GM19468 (cell line): Measurements from ENCODE around the gene RLF.
A peak's percentile ranks its signal among the peaks of the same experiment; 100 is the strongest.
"Not testable (repeated sequence)": the region's sequence is repeated elsewhere in the genome, so short reads cannot be mapped to it uniquely, and the experiment has no call there.

Experiments used
- ATAC-seq: cut with Tn5 transposase; IDR thresholded peaks from one replicate; pipeline ENCODE4 v1.9.1; 2021; ENCODE audit warnings: mild to moderate bottlenecking, moderate library complexity, moderate number of reproducible peaks; ENCODE audit not compliant: unreplicated experiment; ENCODE audit errors: extremely low read depth

RLF gene

GRCh38 chr1:40161888-40162397 lies 756 bp downstream of the RLF start:
- peak; percentile 14 for ATAC-seq

GRCh38 chr1:40162753-40163441 lies 1.7 kb downstream of the RLF start:
- ATAC-seq: no peak

DNA sequence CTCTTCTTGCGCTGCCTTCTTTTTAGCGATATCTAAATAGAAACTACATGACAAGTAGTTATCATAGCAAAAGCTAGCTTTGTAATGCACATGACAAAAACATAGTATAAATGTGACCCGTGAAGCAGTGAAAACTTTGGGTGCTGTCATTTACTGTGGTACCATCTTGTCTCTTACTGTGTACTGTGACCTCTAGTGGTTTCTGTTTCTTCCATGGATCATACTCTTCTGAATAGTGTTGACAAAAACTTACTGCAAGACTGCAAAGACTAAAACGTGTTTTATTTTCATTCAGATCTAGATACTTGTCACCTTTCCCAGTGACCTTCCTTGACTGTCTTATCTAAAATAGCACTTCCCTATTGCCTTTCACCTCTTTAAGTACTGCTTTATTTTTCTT lies 6.1 kb downstream of the RLF start:
- ATAC-seq: no peak

DNA sequence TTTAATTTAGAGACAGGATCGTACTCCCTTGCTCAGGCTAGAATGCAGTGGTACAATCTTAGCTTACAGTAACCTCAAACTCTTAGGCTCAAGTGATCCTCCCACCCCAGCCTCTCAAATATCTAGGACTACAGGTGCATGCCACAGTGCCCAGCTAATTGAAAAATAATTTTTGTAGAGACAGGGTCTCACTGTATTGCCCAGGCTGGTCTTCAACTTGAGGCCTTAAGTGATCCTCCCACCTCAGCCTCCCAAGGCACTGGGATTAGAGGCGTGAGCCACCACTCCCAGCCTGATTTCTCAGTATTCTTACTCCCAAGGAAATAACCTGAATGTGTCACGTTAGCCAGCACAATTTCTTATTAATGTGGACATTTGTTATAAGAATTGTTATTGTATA lies 9.8 kb downstream of the RLF start:
- no peak for ATAC-seq

- ATAC-seq: no peak
These were observed 13.6 kb downstream of the RLF start for GRCh38 chr1:40174788-40175187.

DNA sequence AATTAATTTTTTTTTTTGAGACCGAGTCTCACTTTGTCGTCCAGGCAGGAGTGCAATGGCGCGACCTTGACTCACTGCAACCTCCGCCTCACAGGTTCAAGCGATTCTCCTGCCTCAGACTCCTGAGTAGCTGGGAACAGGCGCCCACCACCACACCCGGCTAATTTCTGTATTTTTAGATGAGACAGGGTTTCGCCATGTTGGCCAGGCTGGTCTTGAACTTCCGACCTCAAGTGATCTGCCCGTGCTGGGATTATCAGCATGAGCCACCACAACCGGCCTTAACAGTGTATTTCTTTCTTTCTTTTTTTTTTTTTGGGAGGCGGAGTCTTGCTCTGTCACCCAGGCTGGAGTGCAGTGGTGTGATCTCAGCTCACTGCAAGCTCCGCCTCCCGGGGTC lies 15.8 kb downstream of the RLF start:
- not testable (repeated sequence) for ATAC-seq

DNA sequence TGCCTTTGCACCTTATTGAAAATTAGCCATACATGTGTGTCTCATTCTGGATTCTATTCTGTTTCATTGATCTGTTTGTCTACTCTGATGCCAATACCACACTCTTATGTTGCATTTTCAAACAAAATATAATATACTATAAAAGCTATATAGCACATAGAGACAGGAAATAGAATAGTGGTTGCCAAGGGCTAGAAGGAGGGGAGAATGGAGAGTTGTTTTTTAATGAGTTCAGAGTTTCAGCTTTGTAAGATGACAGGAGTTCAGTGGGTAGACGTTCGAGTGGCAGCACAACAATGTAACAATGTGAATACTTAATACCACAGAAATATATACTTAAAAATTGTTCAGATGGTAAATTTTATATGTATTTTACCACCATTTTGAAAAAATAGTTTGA lies 17.0 kb downstream of the RLF start:
- ATAC-seq: no peak

DNA sequence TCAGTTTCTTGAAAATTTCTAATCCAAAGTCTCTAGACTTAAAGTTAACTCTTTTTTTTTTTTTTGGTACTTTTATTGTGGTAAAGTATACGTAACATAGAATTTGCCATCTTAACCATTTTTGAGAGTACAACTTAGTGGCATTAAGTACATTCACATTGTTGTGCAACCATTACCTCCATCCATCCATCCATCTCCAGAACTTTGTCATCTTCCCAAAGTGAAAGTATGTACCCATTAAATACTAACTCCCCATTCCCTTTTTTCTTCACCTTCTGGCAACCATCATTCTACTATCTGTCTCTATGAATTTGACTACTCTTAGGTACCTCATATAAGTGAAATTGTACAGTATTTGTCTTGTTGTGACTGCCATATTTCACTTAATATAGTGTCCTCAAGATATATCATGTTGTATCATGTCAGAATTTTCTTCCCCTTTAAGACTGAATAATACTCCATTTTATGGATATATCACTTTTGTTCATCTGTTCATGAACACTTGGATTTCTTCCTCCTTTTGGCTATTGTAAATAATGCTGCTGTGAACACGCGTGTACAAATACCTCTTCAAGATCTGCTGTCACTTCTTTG lies 18.4 kb downstream of the RLF start:
- ATAC-seq: no peak

GRCh38 chr1:40183055-40183710 lies 22.0 kb downstream of the RLF start:
- no peak for ATAC-seq

- no peak for ATAC-seq
These were observed 23.0 kb downstream of the RLF start for GRCh38 chr1:40184193-40184592.

- ATAC-seq: peak; percentile 89
These were observed 25.0 kb downstream of the RLF start for GRCh38 chr1:40185951-40186864.

DNA sequence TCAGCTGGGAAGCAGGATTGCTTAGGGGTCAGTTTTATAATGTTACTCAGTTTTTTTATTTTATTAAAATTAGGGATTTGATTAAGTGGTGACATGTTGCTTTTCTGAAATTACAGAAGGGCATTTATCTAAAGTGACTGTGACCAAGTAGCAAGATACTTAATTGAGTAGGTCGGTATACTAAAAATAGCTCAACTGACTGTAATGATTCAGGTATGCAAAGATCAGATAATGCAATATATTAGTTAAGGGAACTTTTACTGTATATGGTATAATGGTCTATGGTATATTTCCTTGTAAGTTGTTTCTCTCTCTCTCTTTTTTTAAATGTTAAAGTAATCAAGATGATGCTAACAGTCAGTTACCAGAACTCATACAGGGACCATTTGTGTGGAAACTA lies 26.2 kb downstream of the RLF start:
- ATAC-seq: no peak

GRCh38 chr1:40194639-40195038 lies 33.5 kb downstream of the RLF start:
- ATAC-seq: not testable (repeated sequence)

DNA sequence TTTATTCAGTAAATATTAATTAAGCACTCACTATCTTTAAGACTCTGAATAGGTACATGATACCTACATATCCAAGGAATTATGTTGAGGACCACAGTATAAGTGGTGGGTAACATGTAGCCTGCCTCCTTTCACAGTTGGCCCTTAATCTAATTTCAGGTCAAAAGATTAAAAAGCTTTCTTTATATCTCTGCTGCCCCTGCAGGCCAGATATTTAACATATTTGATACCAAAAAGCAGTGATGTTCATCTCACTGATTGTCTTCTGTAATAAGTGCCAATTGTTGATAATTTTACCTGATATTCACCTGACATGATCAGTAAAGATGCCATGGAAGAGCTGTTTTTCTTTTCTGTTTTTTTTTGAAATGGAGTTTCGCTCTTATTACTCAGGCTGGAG lies 36.5 kb downstream of the RLF start:
- no peak for ATAC-seq

DNA sequence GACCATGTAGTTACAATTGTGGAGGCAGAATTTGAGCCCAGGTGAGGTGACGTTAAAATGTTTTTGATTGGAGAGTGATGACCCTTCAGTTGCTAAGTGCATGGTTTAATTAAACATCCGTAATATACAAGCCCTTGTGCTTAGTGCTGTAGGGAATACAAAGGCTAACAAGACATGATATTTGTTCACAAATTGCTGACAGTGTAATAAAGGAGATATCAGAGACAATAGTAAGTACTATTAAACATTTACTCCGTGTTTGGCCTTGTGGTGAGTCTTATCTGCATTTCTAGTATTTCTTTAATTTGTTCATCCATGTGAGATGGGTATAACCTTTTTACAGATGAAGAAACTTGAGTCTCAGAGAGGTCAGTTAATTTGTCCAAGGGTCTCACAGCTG lies 37.9 kb downstream of the RLF start:
- no peak for ATAC-seq

- ATAC-seq: no peak
These were observed 43.7 kb downstream of the RLF start for GRCh38 chr1:40204856-40205255.

DNA sequence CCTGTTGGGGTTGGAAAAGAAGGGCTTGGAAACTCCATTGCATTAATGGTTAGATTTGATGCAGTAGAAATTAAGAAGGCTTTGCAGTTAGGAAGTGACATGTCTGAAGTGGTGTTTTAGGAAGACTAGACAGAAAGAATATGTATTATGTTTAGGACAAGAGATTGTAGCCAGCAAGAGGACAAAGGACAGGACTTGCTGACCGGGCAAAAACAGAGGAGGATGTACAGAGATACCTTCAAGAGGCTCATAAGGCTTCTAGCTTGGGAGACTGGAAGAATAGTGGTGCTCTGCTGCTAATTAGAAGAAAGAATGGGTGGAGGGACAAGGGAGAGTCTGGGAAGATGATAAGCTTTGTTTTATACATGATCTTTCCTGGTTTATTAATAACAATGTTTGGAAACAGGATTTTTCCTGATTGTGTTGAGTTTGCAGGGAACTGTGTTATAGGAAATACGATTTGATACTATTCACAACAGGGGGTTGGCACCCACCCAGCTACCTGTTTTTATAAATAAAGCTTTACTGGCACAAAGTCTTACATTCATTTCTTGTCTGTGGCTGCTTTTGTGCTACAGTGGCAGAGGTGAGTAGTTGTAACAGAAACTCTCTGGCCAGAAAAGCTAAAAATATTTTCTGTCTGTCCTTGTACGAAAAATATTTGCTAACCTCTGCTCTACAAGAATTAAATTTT lies 49.5 kb downstream of the RLF start:
- ATAC-seq: no peak

GRCh38 chr1:40218333-40218732 lies 57.1 kb downstream of the RLF start:
- ATAC-seq: no peak

- not testable (repeated sequence) for ATAC-seq
These were observed 60.3 kb downstream of the RLF start for GRCh38 chr1:40221471-40221905.
